HTERT RPE-1 (cell line): ENCODE data around the gene PRKN.

Experiments
- in situ Hi-C: fragments of 300-500 bp; cut with MboI; formaldehyde crosslinking; loops from 4 replicates; pipeline ENCODE4 v1.14.3; 2020; ENCODE audit warnings: low sequenced_read_pairs

PRKN gene

DNA sequence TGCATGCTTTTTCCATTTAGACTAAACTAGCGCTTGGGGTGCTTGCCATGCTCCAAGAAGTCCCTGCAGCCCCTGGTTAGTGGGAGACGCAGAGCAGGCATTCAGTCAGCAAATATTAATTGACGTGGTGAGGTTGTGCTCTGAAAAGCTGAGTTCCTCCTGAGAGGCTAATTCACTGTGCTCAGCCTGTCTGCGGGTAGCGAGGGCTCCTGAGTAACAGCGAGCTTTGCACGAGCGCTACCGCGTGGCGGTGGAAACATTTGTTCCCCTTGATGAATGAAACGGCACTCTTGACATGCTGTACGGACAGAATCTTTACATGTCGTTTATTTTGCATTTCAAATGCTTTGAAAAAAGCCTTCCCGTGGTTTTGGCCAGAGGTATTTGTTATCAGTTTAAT lies 1283.1 kb downstream of the PRKN start:
- in situ Hi-C loops: no loop called here

DNA sequence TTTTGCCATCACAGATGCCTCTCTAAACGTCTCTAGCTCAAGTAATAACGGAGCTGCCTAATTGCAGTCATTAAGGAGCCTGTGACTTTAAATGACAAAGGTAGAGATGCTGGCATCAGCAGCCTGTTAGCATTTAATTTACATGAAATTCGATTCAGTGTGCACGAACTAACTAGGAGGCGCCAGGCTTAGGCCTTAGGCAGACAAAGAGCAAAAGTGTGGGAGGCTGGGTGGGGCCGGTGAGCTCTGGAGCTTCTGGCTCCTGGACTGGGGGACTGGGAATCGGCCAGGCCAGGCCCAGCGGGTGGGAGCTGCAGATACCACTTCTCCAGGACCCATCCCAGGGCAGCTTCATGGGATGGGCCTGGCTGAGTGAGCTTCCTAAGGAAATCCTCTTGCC lies 1283.7 kb downstream of the PRKN start:
- in situ Hi-C loops: no loop called here

DNA sequence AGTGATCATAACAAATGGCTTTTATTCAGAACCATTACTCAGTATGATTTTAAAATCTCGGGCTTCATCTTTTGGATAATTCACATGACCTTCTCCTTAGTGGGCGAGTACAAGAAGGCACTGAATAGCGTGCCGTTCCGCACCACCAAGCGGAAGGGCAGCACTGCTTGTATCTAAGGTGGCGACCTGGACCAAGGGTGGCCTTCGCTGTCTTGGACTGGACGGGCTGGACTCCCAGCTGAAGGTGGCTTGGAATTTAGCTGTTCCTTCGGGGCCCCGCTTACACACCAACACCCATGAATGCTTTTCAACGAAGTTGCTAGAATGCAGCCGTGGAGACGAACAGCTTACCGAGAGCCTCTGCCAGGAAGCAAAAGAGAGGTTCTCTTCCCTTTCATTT lies 1285.1 kb downstream of the PRKN start:
- in situ Hi-C loops: no loop called here

DNA sequence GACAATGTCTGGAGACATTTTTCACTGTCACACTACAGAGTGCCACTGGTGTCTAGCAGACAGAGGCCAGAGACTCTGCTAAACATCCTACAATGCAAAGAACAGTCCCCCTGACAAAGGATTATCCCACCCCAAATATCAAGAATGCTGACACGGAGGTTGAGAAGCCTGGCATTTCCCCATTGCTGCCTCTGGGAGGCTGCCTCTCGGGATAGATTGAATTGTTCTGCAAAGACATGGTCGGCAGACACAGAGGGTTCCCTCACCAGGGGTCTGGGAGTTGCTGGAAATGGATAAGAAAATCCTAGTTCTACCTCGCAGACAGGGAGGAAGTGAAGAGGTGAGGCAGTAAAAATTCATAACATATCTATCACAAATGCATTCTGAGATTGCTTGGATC lies 1287.3 kb downstream of the PRKN start:
- in situ Hi-C loops: no loop called here

DNA sequence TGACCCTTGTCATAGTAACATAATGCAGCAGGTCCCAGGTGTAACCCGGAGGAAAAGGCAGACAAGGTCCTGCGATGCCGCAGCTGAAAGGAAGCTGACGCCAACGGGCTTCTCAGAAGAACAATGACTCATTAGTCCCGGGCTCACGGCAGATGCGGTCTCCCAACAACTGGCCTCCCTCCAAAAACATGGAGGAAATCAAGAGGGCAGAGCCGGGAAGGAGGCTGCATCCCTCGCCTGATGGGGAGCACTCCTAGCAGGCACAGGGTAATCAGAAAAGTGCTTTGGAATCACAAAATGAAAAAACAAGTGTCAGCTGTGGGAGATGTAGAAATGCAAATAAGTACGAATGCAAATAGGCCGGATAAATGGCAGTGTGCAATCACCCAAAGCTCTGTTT lies 1288.5 kb downstream of the PRKN start:
- in situ Hi-C loops: no loop called here

DNA sequence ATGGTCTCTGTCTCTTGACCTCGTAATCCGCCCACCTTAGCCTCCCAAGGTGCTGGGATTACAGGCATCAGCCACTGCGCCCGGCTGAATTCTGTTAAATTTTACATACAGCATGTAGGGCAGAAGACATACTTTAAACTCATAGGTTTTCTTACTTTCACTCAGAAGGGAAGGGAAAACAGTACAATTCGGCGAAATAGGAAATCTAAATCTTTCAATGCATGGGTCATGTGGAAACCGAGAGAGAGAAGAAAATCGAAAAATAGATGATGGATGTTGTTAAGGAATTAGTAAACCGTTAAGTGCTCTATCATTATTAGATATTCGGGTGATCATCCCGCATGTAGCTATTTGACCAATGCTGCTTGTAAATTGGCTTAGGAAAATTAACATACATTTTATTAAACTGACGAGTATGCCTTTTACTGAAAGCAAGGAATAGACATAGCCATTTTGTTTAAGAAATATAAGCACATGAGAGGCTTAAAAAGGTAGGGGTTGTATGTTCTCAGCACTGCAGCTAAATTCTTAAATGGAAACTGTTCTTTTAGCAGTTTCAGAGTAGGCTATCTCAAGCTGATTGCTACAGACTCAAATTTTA lies 1289.0 kb downstream of the PRKN start:
- in situ Hi-C loops: no loop called here

DNA sequence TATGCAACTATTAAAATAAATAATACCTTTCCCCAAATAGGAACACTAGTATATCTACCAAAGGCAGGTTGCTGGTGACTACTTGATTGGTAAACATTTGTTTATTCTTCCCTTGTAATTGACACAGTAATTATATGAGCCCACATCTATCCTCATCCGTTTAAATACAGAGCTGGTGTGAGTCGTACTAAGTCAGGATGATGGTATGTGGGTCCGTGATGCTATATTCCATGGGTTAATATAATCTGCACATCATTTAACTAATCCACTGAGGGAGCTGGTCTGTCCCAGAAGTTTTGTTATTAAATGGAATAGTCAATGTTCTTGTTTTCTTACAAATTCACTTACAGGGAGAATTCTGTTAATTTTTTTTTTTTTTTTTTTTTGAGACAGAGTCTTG lies 1289.7 kb downstream of the PRKN start:
- in situ Hi-C loops: no loop called here

DNA sequence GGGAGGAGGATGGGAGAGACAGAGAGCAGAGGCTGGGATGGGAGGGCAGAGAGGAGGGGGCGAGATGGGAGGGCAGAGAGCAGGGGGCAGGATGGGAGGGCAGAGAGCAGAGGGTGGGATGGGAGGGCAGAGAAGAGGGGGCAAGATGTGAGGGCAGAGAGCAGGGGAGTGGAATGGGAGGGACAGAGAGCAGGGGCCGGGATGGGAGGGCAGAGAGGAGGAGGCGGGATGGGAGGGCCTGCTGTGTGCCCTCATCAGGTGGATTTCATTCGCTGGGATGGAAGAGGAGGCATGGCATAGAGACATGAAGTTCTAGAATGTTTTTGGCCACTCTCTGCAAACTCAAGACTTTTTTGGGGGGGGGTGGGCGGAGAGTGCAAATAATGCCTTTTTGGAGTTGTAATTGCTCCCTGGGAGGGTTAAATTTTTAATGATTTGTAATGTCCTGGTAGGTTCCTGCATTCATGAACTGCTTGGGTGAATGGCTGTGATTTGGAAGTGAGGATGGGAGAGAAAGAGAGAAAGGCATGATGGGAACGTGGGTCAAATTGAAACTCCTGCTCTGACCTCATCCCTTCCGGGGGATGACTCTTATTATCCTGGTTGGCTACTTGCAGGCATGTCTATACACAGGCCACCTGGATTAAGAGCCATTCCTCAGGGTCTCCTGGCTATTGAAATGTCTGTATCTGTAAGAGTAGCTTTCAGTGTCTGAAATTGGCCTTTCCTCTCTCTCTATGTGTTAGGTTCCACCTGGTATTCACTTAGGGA lies 1291.3 kb downstream of the PRKN start:
- in situ Hi-C loops: no loop called here

DNA sequence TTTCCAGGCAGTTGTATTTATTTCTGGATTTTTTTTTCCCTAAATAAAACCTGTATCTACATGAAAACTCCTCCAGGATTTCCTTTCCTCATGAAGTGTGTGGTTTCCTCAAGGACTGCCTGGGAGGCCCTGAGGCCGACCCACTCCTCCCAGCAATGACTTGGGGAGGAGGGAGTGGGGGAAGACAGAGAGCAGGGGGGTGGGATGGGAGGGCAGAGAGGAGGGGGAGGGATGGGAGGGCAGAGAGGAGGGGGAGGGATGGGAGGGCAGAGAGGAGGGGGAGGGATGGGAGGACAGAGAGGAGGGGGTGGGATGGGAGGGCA lies 1291.9 kb downstream of the PRKN start:
- in situ Hi-C loops: no loop called here

DNA sequence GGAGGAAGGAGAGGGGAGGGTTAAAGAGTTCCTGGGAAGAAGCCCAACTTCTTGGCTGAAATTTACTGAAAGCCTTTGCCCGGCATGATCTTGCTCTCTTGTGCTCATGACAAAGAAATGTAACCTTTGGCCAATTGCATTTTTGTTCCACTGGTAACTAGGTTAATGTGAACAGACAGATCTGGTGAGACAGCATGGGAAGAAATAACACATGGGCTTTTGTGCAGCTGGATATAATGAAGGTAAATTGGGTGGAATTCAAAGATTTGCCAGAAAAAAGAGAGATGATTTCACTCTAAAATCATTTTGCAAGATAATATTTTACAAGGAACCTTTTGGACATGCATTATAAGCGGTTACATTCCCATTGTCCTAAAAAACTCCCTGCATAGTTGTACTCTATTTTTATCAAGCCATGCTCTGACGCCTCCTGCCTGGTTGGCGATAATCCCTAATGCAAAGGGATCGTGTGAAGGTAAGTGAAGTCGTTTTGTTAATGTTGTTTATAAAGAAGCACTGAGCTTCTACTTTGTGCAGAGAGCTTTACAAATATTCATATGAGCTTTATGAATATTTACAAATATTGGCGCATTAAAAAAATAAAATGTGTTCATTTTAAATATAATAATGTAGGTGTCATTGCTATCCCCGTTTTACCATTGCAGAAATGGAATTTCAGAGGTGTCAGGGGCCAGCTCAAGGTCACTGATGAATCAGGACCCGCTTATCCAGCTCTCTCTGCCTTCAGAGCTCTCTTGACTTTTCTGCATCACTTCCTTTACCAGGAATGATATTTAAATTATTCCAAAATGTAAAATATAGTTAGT lies 1292.4 kb downstream of the PRKN start:
- in situ Hi-C loops: no loop called here

DNA sequence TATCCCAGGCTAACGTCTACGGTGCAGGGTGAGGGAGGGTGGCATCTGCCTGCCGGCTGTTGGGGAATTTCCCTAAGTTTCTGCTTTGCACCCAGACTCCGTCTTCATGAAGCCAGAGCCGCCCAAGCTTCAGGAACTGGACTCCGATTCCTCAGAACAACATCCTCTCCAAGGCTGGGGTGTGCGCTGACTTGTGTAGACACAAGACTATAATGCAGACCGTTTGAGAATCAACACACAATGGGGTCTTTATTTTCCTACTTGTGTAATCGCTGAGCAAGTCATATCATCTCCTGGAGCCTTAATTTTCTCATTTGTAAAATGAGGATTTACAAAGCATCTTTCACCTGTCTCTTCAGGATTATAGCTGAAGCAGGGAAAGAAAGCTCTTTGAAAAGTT lies 1293.2 kb downstream of the PRKN start:
- in situ Hi-C loops: no loop called here

DNA sequence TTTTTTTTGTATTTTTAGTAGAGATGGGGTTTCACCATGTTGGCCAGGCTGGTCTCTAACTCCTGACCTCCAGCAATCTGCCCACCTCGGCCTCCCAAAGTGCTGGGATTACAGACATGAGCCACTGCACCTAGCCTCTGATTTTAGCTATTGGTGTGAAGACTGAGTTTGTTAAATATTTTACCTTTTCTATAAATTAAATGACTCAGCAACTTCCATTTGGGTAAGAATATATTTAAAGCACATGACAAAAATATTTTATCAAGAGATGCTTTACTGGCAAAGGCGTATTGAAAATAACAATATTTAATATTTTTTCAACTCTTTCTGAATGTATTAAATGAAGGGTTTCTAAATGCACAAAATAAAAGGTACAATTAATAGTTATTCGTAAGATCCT lies 1295.0 kb downstream of the PRKN start:
- in situ Hi-C loops: no loop called here

DNA sequence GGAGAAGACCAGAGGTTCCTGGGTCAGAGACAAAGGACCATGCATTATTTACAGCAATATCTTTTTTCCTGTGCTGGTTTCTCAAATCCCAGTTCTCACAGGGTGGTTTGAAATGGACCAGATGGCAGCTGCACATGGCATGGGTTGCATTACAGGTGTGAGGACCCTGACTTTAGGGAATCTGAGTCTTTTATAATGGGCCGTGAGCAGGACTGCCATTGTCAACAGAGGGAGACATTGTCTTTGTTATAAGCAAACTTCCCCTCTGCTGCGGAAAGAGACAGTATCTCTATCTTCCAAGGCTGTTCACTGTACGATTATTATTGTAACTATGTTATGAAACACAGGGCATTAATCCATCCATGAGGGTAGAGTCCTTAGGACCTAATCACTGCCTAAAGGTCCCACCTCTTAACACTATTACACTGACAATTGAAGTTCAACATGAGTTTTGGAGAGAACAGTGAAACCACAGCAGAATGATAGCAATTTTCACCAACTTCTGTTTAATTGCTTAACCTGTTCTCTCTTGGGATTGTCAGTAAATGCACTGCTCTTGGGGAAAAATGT lies 1297.6 kb downstream of the PRKN start:
- in situ Hi-C loops: no loop called here

DNA sequence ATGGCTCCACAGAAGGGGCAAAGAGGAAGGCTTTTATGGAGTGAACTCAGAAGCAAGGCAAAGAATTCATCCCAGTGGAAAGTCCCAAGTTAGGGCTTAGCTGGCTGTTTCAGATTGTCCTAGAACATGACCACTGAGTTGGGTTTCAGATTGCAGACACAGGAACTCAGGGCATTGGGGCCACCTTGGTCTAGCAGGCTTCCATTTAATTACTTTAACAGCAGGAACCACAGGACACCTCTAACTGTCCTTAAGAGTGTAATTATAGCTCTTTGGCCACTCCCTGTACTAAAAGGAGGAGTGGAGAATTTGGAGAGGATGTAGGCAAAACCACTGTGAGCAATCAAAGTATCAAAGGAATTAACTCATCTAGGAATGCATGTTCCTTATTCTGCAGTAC lies 1303.1 kb downstream of the PRKN start:
- in situ Hi-C loops: no loop called here

DNA sequence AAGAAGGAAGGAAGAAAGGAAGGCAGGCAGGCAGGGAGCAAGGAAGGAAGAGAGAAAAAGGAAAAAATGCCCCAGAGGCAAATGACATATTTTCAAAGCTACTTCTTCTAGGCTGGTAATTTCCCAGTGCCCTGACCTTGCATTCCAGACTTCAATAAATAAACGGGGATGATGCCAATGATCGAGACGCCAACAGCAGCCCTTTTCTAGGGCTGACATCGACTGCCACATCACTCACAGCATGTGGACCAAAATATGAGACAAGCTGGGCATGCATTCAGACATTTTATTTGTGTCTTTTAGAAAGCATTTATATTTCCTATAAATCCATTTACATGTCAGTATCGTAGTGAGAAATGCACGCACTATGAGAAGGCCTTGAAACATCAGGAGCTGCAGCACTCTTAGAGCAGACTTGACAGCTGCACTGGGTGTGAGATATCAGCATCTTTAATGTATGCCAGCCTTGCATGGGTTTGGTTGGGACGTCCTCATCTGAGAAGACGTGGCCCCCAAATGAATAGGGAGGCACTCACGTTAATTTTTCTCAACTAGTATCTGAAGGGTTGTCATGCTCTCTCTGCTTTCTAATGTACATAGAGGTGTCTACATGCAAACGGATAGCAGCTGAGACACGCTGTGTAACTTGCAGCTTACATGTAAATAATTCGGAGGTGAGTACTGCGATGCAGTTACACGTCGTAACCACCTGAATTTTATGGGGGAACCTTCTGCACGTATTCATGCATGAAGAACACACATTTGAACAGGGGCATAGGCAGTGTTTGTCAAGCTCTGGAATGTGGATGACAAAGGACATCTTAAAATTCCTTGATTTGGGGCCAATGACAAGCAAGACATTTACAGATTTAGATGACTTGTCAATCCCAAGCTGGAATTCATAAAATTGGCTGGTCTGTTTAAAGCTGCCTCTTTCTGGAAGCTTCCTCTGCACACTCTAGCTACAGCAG lies 1304.6 kb downstream of the PRKN start:
- in situ Hi-C loops: no loop called here

DNA sequence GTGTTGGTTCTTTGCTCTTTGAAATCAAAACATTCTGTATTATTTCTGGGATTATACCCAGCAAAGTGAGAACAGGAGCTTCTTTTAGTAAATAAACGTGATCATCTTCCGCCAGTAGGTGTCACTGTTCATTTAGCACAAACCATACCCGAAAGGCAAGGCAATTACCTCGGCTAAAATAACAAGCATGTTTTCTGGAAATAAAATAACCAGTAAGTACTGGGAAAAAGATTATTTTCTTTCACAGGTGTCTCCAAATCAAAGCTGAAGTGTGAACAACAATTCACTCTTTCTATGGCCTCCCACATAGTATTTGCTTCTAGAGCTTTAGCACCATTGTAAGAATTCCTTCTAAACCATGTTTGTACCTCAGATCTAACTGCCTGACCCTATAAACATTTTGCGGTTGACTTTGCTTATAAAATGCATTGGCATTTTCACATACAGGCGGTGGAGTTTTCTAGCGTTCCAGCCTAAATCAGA lies 1309.1 kb downstream of the PRKN start:
- in situ Hi-C loops: no loop called here

DNA sequence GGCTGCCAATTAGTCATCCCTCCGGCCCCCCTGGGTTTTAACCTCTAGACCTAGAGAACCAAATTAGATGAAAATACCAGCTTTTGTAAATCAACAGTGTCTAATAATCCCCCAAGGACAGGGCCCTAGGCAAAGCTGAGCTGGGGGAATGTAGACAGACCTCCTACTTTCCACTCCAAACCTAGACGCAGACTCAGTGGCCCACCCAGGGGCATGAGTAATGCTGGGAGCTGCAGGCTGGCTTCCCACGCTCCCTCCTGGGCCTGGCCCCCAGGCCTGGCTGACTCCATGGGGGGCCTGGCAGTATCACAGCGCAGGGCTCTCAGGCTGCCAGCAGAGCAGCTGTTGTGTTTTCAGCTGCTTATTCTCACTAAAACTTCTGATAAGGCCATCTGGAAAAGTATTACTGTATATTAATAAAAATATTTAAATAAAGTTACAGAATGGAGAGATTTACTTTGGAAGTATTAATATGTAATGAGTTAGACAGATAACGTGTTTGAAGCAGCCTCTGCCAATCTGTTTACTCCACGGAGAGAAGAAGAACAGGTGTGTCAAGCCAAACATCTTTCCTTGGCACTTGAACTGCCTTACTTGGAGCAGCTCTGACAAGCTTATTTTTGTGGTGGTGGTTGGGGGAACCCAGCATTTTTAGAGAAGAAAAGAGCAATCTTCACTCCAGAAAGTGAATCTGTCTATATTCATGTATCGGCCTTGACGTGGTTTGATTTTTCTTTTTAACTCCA lies 1309.7 kb downstream of the PRKN start:
- in situ Hi-C loops: no loop called here

DNA sequence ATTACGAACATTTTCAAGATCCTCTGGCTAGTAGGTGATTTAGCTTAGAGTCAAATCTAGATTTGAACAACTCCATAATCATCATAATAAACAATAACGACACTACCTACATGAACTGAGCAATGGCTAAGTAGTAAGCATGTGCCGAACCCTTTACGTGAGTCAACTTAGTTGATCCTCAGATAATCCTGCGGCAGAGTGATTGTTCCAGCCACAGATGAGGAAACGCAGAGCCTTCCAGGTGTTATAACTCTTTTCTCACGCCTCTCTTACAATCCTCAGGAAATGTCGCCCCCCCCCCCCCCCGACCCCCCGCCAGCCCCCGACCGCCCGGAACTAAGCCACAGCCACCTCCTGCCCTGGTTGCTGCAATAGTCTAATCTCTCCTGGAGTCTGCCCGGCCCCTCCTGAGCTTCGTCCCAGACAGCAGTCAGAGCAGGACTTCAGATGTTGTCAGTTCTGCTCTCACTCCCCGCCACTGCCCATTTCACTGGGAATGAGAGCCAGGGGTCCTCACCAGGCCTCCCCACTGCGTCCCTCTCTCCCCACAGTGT lies 1312.2 kb downstream of the PRKN start:
- in situ Hi-C loops: no loop called here

DNA sequence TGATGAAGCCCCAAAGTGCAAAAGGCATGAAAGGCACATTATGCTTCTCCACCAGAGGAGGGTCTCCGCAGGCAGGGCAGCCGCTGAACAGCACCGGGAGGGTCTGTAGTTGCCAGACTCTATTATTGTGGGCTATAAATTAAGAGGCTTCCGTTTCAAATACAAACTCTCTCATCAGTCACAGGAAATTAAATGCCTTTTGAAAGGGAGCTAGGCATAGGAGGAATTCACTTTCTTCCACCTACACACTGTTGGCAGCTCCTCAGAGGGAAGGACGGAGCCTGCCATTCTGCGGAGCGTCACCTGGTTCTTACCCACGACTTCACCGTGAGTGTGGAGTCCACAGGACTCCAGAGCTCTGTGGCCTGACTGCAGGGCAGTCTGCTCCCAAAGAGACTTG lies 1312.9 kb downstream of the PRKN start:
- in situ Hi-C loops: no loop called here

DNA sequence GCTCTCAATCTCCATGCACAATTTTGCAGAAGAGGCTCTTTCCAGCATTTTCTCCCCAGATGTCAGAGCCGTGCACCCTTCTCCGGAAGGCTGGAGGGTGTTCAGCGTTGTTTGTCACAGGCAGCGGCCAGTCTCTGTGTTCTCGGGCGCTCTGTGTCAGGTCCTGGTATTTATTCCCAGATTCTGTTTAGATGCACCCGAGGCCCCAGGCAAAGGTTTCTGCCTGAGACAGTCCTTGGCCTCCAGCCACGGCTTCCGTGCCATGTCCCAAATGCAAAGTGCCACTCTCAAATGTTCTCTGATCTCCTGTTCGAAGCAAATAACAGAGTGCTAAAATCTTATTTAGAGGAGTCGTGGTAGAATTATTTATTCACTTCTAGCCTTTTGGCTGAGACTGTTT lies 1313.4 kb downstream of the PRKN start:
- in situ Hi-C loops: no loop called here
